Activated gamma-delta T cell treated with anti-CD3 and anti-CD28 coated beads, Interleukin-2, amount 50 U/mL, for 16 hours (primary cell): ENCODE data around the gene SNX11.

Source experiments
- DNase-seq: peaks from one replicate; pipeline ENCODE4 v3.0.0-alpha.2; 2020; ENCODE audit warnings: low read depth

Gene SNX11

GRCh38 chr17:48132385-48132784 is 24.8 kb downstream of the SNX11 start:
- no peak for DNase-seq

DNA sequence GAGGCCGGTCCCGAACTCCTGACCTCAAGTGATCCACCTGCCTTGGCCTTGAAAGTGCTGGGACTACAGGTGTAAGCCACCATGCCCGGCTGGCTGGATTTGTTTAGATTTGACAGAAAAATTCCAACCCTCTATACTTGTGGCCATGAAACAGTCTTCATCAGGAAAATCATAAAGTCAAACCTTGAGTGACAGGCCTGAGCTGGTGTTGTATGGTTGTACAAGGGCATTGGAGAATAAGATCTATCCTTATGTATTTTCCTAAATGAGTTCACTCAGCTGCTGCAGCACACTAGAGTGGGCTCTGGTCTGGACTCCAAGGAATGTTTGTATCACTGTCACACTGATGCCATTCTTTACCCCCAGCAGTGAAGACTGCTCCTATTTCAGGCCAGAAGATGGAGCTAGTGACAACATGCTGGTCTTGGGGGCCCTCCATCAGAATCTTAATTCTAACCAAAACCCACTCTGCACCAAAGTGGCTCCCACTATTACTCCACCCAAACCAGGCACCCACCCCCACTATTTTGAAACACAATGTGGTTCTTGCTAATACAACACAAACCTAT is 27.4 kb downstream of the SNX11 start:
- DNase-seq: no peak

- DNase-seq: no peak
Measured at GRCh38 chr17:48137656-48138055, 30.1 kb downstream of the SNX11 start.

- DNase-seq: no peak
Measured at GRCh38 chr17:48139944-48140343, 32.4 kb downstream of the SNX11 start.

- DNase-seq: no peak
Measured at GRCh38 chr17:48143629-48144028, 36.1 kb downstream of the SNX11 start.

DNA sequence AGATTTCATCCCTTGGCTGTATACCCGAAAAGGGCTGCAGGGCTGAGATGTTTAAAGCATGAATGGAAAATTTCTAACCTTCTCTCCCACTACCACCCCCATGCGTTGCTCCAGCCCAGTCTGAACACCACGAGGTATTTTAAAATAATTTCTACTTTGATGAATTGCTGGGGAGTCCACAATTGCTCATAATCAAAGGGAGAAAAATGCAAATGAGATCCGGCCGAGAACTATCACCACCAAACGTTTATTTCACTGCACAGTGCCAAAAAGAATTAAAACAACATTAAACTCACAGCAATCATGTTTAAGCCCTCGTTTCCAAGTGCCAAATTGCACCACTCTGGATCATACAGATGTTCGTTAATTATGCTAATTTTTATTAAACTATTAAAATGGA is 36.7 kb downstream of the SNX11 start:
- no peak for DNase-seq

DNA sequence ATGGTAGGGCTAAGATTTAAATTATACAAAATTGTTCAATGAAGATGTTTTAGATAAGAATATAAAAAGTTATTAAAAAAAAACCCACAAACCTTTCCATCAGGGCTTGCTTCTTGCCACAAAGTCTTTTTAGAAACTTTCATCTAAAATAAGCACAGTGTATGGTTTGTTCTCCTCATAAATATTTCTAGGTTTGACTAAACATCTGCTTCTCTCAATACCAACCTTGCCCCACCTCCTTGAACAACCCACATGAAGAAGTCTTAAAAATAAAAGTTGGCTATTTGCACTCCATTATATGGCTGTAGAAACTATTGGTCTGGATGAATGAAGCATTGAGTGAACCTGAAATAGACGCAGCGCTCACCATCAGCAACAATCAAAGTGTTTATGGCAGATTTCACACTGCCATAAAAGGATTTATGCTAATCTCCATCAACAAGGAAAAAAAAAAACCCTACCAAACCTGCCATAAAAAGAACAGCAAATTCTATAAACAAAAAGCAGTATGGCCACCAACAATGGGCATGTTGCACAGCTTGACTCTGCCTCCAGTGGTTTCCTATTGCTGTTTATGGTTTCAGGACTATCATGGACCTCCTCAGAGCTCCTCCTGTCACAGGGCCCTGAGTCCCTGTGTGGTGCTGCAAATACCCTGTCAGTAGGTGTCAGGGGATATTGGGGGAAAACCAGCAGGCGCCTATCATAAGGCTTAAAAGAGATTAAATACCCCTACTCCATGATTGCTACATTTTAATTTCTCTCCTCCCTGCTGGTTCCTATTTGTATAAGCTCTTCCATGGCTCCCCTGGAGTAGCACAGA is 37.6 kb downstream of the SNX11 start:
- DNase-seq: no peak

DNA sequence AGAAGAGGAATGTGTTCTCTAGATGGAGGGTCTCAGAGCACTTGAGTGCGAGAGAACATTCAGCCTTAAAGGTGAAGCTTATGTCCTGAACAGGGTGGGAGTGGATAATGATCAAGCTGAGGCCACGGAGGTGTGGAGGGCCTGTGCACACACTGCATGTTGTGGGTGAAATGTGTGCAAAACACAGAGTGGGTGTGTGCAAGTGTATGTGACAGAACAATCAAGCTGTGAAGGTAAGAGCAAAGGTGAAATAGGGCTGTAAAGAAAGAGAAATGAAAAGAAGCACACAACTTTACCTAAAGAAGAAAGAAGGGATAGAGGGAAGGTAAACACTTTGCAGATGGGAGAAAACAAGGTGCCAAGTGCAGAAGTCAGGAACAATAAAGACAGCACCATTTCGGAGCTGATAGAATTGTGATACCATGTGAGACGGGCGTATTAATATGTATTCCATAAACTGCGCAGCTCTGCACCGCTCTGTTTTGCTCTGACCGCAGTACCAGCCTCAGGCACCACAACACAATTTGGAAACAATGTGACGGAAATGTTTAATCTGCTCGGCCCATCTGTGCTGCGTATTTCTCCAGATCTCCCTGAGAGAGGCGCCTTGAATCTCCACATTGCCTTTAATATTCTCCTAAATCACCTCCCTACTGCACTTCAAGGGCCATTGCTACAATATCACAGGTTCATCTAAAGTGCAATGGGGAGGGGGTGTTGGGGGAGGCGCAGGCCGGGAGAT is 40.6 kb downstream of the SNX11 start:
- DNase-seq: no peak

- DNase-seq: no peak
Measured at GRCh38 chr17:48148854-48149786, 41.6 kb downstream of the SNX11 start.

DNA sequence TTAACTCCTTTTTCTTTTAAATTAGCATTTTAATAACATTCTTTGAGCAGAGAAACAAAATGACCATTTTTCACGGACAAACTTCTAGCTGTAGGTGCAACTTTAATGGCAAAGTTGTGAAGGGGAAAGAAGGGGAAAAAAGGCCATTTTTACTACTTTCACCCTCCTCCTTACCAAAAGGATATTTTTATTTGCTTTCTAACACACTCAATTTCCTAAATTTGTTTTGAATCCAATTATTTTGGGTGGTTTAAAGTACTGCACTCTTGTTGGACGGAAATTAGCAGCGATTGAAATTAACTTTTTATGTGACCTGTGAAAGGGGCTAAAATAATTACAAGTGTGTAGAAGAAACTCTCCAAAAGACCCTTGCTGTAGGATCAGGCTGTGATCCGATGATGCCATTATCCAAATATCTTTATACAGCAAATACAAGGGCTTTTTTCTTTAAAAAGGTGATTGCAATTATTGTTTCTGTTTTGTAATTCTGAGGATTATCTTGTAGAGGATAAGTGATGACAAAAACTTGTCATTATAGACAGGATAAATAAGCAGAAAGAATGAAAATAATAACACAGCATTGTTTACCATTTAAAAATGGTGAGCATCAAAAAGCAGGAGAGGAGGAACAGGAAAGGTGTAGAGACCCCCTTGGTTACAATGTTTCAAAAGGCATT is 42.4 kb downstream of the SNX11 start:
- no peak for DNase-seq

DNA sequence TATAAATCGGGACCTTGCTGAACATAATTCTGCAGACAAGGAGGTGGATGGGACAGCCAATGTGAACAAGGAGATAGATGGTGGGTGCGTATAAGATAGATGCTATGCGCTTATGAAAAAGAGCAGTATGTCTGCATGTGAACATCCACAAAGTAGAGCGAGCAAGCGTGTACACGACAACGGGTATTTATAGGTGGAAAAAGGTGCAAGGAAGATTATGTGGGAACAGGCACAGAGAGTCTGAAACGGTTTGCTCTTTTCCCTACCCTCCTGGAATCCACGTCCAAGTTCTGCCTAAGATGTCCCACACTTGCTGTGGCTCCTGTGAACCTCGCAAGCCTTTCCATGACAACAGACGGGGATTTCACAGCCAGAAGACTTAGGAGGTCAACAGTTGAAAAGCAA is 43.0 kb downstream of the SNX11 start:
- no peak for DNase-seq

DNA sequence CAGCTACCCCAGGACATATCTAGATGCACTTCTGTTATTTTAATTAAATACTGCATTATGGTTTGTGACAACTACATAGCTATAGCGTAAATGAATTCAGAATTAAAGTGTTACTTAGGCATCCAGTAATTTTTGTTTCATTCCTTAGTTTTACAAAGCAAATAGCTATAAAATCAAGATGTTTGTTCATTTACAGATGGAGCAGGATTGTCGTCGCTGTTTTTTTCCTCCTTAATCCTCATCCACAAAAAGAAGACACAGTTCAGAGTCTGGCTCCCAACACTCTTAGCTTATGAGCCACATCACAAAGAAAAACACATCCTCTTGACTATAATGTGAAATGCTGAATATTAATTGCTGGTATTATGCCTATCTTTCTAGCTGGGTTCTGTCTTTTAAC is 43.7 kb downstream of the SNX11 start:
- DNase-seq: no peak

GRCh38 chr17:48152289-48152688 is 44.7 kb downstream of the SNX11 start:
- DNase-seq: no peak

DNA sequence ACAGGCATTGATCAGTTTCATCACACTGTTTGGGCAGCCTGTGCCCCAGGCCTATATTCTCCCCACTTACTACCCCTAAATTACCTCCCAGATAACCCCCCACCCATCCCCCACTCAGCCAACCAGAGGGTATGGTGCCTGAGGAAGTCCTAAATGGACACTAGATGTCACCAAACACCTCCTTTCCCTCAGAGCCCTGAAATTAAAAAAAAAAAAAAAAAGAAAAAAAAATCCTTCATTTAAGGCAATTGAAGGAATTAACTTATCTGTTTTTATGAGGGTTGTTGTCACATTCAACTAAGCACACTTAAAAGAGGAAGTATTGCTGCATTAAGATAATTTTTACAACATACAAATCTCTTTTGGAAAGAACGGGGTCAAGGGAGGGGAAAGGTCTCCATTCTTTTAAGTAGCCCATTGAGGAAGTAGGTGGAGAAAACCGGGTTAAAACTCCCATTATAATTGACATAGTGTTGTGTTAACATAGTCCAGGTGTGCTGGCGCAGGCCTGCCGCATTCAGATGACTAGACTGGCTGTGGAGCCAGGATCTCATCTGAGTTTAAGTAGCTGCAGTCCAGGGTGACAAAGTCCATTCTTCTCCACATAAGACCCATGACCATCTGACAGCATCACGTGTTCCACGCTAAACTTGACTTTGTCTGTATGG is 46.3 kb downstream of the SNX11 start:
- DNase-seq: no peak

GRCh38 chr17:48155889-48156611 is 48.5 kb downstream of the SNX11 start:
- no peak for DNase-seq

- no peak for DNase-seq
Measured at GRCh38 chr17:48159232-48159631, 51.7 kb downstream of the SNX11 start.

DNA sequence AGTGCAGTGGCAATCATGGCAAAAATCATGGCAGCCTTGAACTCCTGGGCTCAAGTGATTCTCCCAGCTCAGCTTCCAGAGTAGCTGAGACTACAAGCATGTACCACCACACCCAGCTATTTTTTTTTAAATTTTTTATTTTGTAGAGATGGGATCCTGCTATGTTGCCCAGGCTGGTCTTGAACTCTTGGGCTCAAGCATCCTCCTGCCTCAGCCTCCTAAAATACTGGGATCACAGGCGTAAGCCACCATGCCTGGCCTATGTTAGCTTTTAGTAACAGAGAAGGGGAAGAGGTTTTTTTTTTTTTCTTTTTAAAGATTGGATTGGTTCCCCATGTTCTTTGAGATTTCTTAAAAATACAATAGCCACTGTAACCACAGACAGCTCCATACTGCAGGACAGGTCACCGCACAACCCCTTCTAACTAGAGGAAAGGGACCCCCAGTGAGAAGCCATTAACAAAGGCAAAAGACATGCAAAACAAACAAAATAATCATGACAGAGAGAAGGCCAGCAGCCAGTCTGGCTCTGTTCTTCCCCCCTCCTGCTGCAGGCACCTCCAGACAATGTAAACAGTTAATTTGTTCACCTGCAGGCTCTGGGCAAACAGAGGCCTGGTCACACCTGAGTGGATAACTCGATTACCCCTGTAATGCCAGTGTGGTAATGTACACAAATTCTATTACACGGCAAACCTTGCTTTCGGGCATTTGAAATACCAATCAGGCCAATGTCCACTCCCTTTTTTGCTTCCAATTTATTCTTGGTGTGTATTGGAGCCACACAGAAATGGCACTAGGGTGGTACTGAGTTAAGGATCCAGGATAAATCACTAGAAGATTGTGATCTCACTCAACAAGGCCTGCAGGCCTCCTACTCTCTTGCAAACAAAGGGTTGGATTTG is 52.9 kb downstream of the SNX11 start:
- no peak for DNase-seq

GRCh38 chr17:48161127-48161905 is 53.8 kb downstream of the SNX11 start:
- DNase-seq: no peak
